Measurements from ENCODE around the gene DEPP1. TPM values are rescaled to one million over a fixed set of nuclear protein-coding genes. Genes with fewer than 3 reads are reported as not detected.
A peak's percentile ranks its signal among the peaks of the same experiment; 100 is the strongest.

Gene DEPP1
- polyA plus RNA-seq, 3 donors = not detected

DNA sequence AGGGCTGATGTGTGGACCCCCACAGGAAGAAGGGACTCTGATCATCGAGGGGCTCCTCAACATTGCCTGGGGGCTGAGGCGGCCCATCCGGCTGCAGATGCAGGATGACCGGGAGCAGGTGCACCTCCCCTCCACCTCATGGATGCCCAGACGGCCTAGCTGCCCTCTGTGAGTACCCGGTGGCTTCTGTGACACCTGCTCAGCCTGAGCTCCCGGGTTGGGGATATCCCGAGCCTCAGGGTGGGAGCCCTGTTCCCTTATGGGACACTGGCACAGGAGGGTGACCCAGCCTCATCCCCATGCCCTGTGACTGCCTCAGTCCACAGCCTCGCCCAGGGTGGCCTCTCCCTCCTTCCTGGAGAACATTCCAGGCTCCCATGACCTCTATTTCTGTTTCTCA lies 3.9 kb upstream of the DEPP1 start:
- 90% methylated on average over 2 of the region's 9 CpGs for WGBS (ENCODE audit: insufficient coverage)
- no peak for DNase-seq
- Histone ChIP-seq H2AFZ (ENCODE audit: insufficient read depth, low read depth, low read length, poor library complexity, severe bottlenecking) (no peak overlapping the region), H3K4me1 (ENCODE audit: control insufficient read depth in 1 of 2, insufficient read depth in 2 of 2, low read length in 2 of 2) (peaks cover 4 to 10% of the 10 kb centered on the region in 2 donors), H3K9ac (ENCODE audit: insufficient read depth, low read length, poor library complexity, severe bottlenecking) (no peak overlapping the region), H3K36me3 (replicated peaks in 1 of 2; ENCODE audit: control insufficient read depth in 1 of 2, insufficient read depth in 2 of 2, low read length in 2 of 2) (peaks cover 94 to 100% of the 10 kb centered on the region in 2 donors), H3K27me3 (ENCODE audit: control insufficient read depth in 2 of 2, insufficient read depth in 2 of 2, low read length in 2 of 2) (no peaks in the 10 kb centered on the region), H3K4me3 (replicated peaks in 1 of 3; ENCODE audit: low read depth in 2 of 3, low read length in 3 of 3) (no peak overlapping the region), H3K27ac (ENCODE audit: low read depth in 1 of 2, low read length in 2 of 2) (peak overlapping the region in 1 of 2 donors; percentile 54), H3K4me2 (replicated peaks; ENCODE audit: extremely low read depth, low read length, poor library complexity, severe bottlenecking) (no peak overlapping the region), H4K20me1 (ENCODE audit: insufficient read depth, low read length) (peaks cover 100% of the 10 kb centered on the region), H3K9me3 (replicated peaks in 1 of 2; ENCODE audit: control insufficient read depth in 1 of 2, insufficient read depth in 1 of 2, low read length in 2 of 2) (no peaks in the 10 kb centered on the region), H3K79me2 (ENCODE audit: insufficient read depth, low read length) (peaks cover 53% of the 10 kb centered on the region)
- H3K4me1 Mint-ChIP-seq = peaks cover 13% of the 10 kb centered on the region
- H3K27ac Mint-ChIP-seq = peak overlapping the region in 1 of 7 donors; percentile 20
- H3K9me3 Mint-ChIP-seq = no peaks in the 10 kb centered on the region
- intact Hi-C loops (cut with micrococcal nuclease) = no loop called here
- TF ChIP-seq, protein P1, sequence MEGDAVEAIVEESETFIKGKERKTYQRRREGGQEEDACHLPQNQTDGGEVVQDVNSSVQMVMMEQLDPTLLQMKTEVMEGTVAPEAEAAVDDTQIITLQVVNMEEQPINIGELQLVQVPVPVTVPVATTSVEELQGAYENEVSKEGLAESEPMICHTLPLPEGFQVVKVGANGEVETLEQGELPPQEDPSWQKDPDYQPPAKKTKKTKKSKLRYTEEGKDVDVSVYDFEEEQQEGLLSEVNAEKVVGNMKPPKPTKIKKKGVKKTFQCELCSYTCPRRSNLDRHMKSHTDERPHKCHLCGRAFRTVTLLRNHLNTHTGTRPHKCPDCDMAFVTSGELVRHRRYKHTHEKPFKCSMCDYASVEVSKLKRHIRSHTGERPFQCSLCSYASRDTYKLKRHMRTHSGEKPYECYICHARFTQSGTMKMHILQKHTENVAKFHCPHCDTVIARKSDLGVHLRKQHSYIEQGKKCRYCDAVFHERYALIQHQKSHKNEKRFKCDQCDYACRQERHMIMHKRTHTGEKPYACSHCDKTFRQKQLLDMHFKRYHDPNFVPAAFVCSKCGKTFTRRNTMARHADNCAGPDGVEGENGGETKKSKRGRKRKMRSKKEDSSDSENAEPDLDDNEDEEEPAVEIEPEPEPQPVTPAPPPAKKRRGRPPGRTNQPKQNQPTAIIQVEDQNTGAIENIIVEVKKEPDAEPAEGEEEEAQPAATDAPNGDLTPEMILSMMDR (IDR thresholded peaks at IDR 0.05) = no peak
- H3K36me3 Mint-ChIP-seq = peaks cover 75 to 97% of the 10 kb centered on the region in 2 donors
- H3K4me3 Mint-ChIP-seq = no peak overlapping the region
- H3K27me3 Mint-ChIP-seq (ENCODE audit: low read depth in 3 of 3) = no peaks in the 10 kb centered on the region

DNA sequence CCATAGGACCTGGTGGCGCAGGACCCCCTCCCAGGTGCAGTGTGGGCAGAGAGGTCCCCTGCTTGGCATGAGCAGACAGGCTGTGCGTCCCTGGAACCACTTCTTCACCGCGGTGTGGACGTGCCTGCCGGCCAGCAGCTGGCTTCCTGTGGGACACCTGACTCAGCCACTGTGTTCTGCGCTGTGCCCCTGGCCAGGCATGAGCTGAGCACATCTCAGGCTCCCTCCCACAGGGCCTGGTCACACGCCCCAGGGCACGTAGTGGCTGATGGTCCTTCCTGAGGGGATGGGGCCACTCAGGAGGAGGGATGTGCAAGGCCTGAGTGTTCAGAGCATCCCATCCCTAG lies 3.5 kb upstream of the DEPP1 start:
- TF ChIP-seq, protein P1 (IDR thresholded peaks at IDR 0.05) = no peak
- no peak overlapping the region for H3K4me2 ChIP-seq (replicated peaks; ENCODE audit: extremely low read depth, low read length, poor library complexity, severe bottlenecking)
- intact Hi-C loops (cut with micrococcal nuclease) = no loop called here
- Mint-ChIP-seq H3K4me1 (peaks cover 15% of the 10 kb centered on the region), H3K9me3 (no peaks in the 10 kb centered on the region), H3K27ac (peak overlapping the region in 2 of 7 donors; percentile 54 to 57), H3K36me3 (peaks cover 72 to 95% of the 10 kb centered on the region in 2 donors), H3K4me3 (no peak overlapping the region), H3K27me3 (ENCODE audit: low read depth in 3 of 3) (no peaks in the 10 kb centered on the region)
- peaks cover 4 to 14% of the 10 kb centered on the region in 2 donors for H3K4me1 ChIP-seq (ENCODE audit: control insufficient read depth in 1 of 2, insufficient read depth in 2 of 2, low read length in 2 of 2)
- H3K79me2 ChIP-seq (ENCODE audit: insufficient read depth, low read length) = peaks cover 57% of the 10 kb centered on the region
- peaks cover 94 to 100% of the 10 kb centered on the region in 2 donors for H3K36me3 ChIP-seq (replicated peaks in 1 of 2; ENCODE audit: control insufficient read depth in 1 of 2, insufficient read depth in 2 of 2, low read length in 2 of 2)
- 86% methylated on average over 8 of the region's 9 CpGs for WGBS (ENCODE audit: insufficient coverage)
- no peak overlapping the region for H3K4me3 ChIP-seq (replicated peaks in 1 of 3; ENCODE audit: low read depth in 2 of 3, low read length in 3 of 3)
- peak overlapping the region in 1 of 2 donors; percentile 54 for H3K27ac ChIP-seq (ENCODE audit: low read depth in 1 of 2, low read length in 2 of 2)
- no peaks in the 10 kb centered on the region for H3K27me3 ChIP-seq (ENCODE audit: control insufficient read depth in 2 of 2, insufficient read depth in 2 of 2, low read length in 2 of 2)
- no peak for DNase-seq
- no peak overlapping the region for H3K9ac ChIP-seq (ENCODE audit: insufficient read depth, low read length, poor library complexity, severe bottlenecking)
- peaks cover 100% of the 10 kb centered on the region for H4K20me1 ChIP-seq (ENCODE audit: insufficient read depth, low read length)
- no peak overlapping the region for H2AFZ ChIP-seq (ENCODE audit: insufficient read depth, low read depth, low read length, poor library complexity, severe bottlenecking)
- H3K9me3 ChIP-seq (replicated peaks in 1 of 2; ENCODE audit: control insufficient read depth in 1 of 2, insufficient read depth in 1 of 2, low read length in 2 of 2) = no peaks in the 10 kb centered on the region
